ENCODE results near the gene PAK5. TPM values are rescaled to one million over a fixed set of nuclear protein-coding genes. Genes with fewer than 3 reads are reported as not detected.
A peak's percentile ranks its signal among the peaks of the same experiment; 100 is the strongest.

Gene PAK5
- polyA plus RNA-seq, 1 of the 3 experiments (the other 2 are of a cell fraction) = 0.03 TPM

- ChIA-PET CTCF (interaction anchor here (1.5 to 6.8 kb wide), 10 partner anchors 13 to 360 kb away, joined by 3 to 113 read pairs (median 29); no protein-coding TSS in a partner anchor), POLR2A (no interaction called here)
- no peaks in the 10 kb centered on the region for H3K79me2 ChIP-seq (ENCODE audit: insufficient read depth)
- H3K27ac ChIP-seq (ENCODE audit: low read depth in 2 of 2, low read length in 1 of 2) = no peak overlapping the region; a peak in 1 of 4 replicates
- H3K4me1 ChIP-seq (ENCODE audit: control insufficient read depth in 1 of 2, insufficient read depth in 2 of 2, low read depth in 1 of 2, low read length in 1 of 2) = peaks cover 0 to 8% of the 10 kb centered on the region in 2 experiments; a peak in 2 of 4 replicates
- H3K27me3 ChIP-seq (ENCODE audit: insufficient read depth) = no peaks in the 10 kb centered on the region
- no peak for DNase-seq
- no peak overlapping the region for H2AFZ ChIP-seq (ENCODE audit: low read depth)
- no peaks in the 10 kb centered on the region for H3K36me3 ChIP-seq (replicated peaks in 1 of 2; ENCODE audit: control insufficient read depth in 1 of 2, insufficient read depth in 2 of 2, low read length in 1 of 2)
- H3K9me2 ChIP-seq = no peaks in the 10 kb centered on the region
- H3K9ac ChIP-seq = no peak overlapping the region
- H3K9me3 ChIP-seq = no peaks in the 10 kb centered on the region
- WGBS (ENCODE audit: low lambda C conversion rate) = 66% methylated on average over 8 of the region's 8 CpGs
- H3F3A ChIP-seq (replicated peaks; ENCODE audit: insufficient read depth) = no peaks in the 10 kb centered on the region
- H4K20me1 ChIP-seq (ENCODE audit: insufficient read depth) = no peaks in the 10 kb centered on the region
- H3K4me2 ChIP-seq = no peak overlapping the region
- TF ChIP-seq RXRA (IDR thresholded peaks at IDR 0.05; ENCODE audit: borderline replicate concordance, low read depth) (no peak), PBX3 (IDR thresholded peaks at IDR 0.05) (no peak), RCOR1 (IDR thresholded peaks at IDR 0.05; ENCODE audit: low read length) (no peak), MXI1 (IDR thresholded peaks at IDR 0.05; ENCODE audit: low read depth, low read length) (no peak), MAX (IDR thresholded peaks at IDR 0.05; ENCODE audit: low read depth) (no peak), GATA2 (CRISPR knock-in tag; IDR thresholded peaks at IDR 0.05) (no peak), EP300 (IDR thresholded peaks at IDR 0.05; ENCODE audit: borderline replicate concordance in 1 of 2, low read depth in 1 of 2, low read length in 1 of 2) (no peak), TEAD4 (IDR thresholded peaks at IDR 0.05; ENCODE audit: borderline replicate concordance, insufficient read depth) (no peak), JUND (IDR thresholded peaks at IDR 0.05) (no peak), USF2 (IDR thresholded peaks at IDR 0.05; ENCODE audit: borderline replicate concordance, low read depth, low read length) (no peak), TCF12 (IDR thresholded peaks at IDR 0.05) (no peak)
- no peak overlapping the region for H3K4me3 ChIP-seq (ENCODE audit: low read depth in 2 of 2, low read length in 1 of 2)
These were observed 223.0 kb downstream of the PAK5 start for GRCh38 chr20:9615766-9616454.

GRCh38 chr20:9615118-9615517 lies 223.8 kb downstream of the PAK5 start:
- Histone ChIP-seq H3K27me3 (ENCODE audit: insufficient read depth) (no peaks in the 10 kb centered on the region), H3K4me1 (ENCODE audit: control insufficient read depth in 1 of 2, insufficient read depth in 2 of 2, low read depth in 1 of 2, low read length in 1 of 2) (peaks cover 0 to 8% of the 10 kb centered on the region in 2 experiments; a peak in 2 of 4 replicates), H3K36me3 (replicated peaks in 1 of 2; ENCODE audit: control insufficient read depth in 1 of 2, insufficient read depth in 2 of 2, low read length in 1 of 2) (no peaks in the 10 kb centered on the region), H3K4me2 (no peak overlapping the region), H3K4me3 (ENCODE audit: low read depth in 2 of 2, low read length in 1 of 2) (no peak overlapping the region), H3K9ac (no peak overlapping the region), H3F3A (replicated peaks; ENCODE audit: insufficient read depth) (no peaks in the 10 kb centered on the region), H3K9me2 (no peaks in the 10 kb centered on the region), H4K20me1 (ENCODE audit: insufficient read depth) (no peaks in the 10 kb centered on the region), H3K27ac (ENCODE audit: low read depth in 2 of 2, low read length in 1 of 2) (peak overlapping the region in 1 of 2 experiments; percentile 3; a peak in 1 of 4 replicates), H2AFZ (ENCODE audit: low read depth) (no peak overlapping the region), H3K79me2 (ENCODE audit: insufficient read depth) (no peaks in the 10 kb centered on the region), H3K9me3 (no peaks in the 10 kb centered on the region)
- 38% methylated on average over 4 of the region's 4 CpGs for WGBS (ENCODE audit: low lambda C conversion rate)
- DNase-seq = no peak
- ChIA-PET POLR2A (no interaction called here), CTCF (interaction anchor here (0.7 to 6.8 kb wide), 4 partner anchors 147 to 297 kb away, joined by 3 to 113 read pairs (median 48); no protein-coding TSS in a partner anchor)
- TF ChIP-seq NFIC (IDR thresholded peaks at IDR 0.05; ENCODE audit: borderline replicate concordance) (no peak), IRF3 (IDR thresholded peaks at IDR 0.05; ENCODE audit: low read depth, low read length) (no peak), RCOR1 (IDR thresholded peaks at IDR 0.05; ENCODE audit: low read length) (no peak), NRF1 (IDR thresholded peaks at IDR 0.05; ENCODE audit: low read depth, low read length) (no peak), JUND (IDR thresholded peaks at IDR 0.05) (no peak), ZBTB33 (IDR thresholded peaks at IDR 0.05; ENCODE audit: borderline replicate concordance, low read depth) (no peak), RXRA (IDR thresholded peaks at IDR 0.05; ENCODE audit: borderline replicate concordance, low read depth) (no peak), FOXJ3 (CRISPR knock-in tag; IDR thresholded peaks at IDR 0.05) (no peak)

Measured in SK-N-SH (cell line).